Panc1 (cell line): ENCODE results near the gene AQP11. TPM values are rescaled to one million over a fixed set of nuclear protein-coding genes. Genes with fewer than 3 reads are reported as not detected.

Experiments
- ATAC-seq: fragments of 200-7000 bp; cut with Tn5 transposase; 2 replicates; pipeline ENCODE4 v1.9.1; 2020; ENCODE audit warnings: mild to moderate bottlenecking, moderate library complexity
- BruUV-seq: library from RNA; stranded (reverse); fragments of 400-500 nt; replicated peaks from 2 replicates; lab custom pipeline; 2021; lab: Mats Ljungman, UMichigan
- CTCF ChIA-PET: fragments of 300-600 bp; sonication (Branson Sonifier 250); formaldehyde crosslinking; loops from one replicate; lab custom pipeline; 2022; ENCODE audit warnings: antibody characterized with exemption; lab: Charles Lee
- POLR2A ChIA-PET: fragments of 300-600 bp; sonication (Branson Sonifier 250); formaldehyde crosslinking; loops from one replicate; lab custom pipeline; 2022; ENCODE audit warnings: antibody characterized with exemption; lab: Charles Lee
- DNase-seq: peaks from one replicate; pipeline ENCODE4 v3.0.0-alpha.2; 2010; ENCODE audit warnings: low read depth, low spot score
- H3K27ac ChIP-seq: 2 replicates; pipeline ENCODE4 v1.5.1; 2011; ENCODE audit warnings: mild to moderate bottlenecking, low read length, inconsistent platforms
- H3K27me3 ChIP-seq: fragments of 200-500 bp; sonication (Bioruptor generic); 2 replicates; pipeline ENCODE4 v1.6.0; 2014; ENCODE audit warnings: low read length, inconsistent platforms; ENCODE audit not compliant: control insufficient read depth, insufficient read depth
- H3K36me3 ChIP-seq: fragments of 200-500 bp; sonication (Bioruptor generic); 2 replicates; pipeline ENCODE4 v1.5.1; 2014; ENCODE audit warnings: inconsistent platforms, mild to moderate bottlenecking, low read length, moderate library complexity; ENCODE audit not compliant: control insufficient read depth, insufficient read depth
- H3K4me1 ChIP-seq: 2 replicates; pipeline ENCODE4 v1.5.1; 2011; ENCODE audit warnings: inconsistent platforms, mild to moderate bottlenecking, low read length, moderate library complexity; ENCODE audit not compliant: control insufficient read depth, insufficient read depth
- H3K4me3 ChIP-seq, 2 experiments: 2 replicates each; pipeline ENCODE4 v1.5.1; 2011 to 2012; ENCODE audit warnings: low read depth in 2 of 2, low read length in 2 of 2, mild to moderate bottlenecking in 2 of 2, inconsistent platforms in 1 of 2, moderate library complexity in 1 of 2
- H3K9me3 ChIP-seq: fragments of 200-500 bp; sonication (Bioruptor generic); 2 replicates; pipeline ENCODE4 v1.5.1; 2014; ENCODE audit warnings: low read depth, mild to moderate bottlenecking, inconsistent platforms, low read length, moderate library complexity; ENCODE audit not compliant: control insufficient read depth, insufficient read depth
- POLR2AphosphoS5 ChIP-seq: IDR thresholded peaks from 2 replicates; pipeline ENCODE4 v1.6.1; 2012; ENCODE audit warnings: mild to moderate bottlenecking, low read depth, low read length, moderate library complexity
- REST ChIP-seq, 2 experiments: IDR thresholded peaks; 2 replicates each; pipeline ENCODE4 v1.6.1; 2011 to 2012; ENCODE audit warnings: low read depth in 2 of 2, control low read depth in 1 of 2, low read length in 1 of 2, mild to moderate bottlenecking in 1 of 2, moderate library complexity in 1 of 2; ENCODE audit not compliant: insufficient read depth in 1 of 2
- SIN3A ChIP-seq: IDR thresholded peaks from 2 replicates; pipeline ENCODE4 v1.6.1; 2012; ENCODE audit warnings: low read depth, mild to moderate bottlenecking, low read length, moderate library complexity, borderline replicate concordance; ENCODE audit not compliant: insufficient read depth
- TCF7L2 ChIP-seq: IDR thresholded peaks from 2 replicates; pipeline ENCODE4 v1.6.1; 2011; ENCODE audit warnings: mild to moderate bottlenecking, low read depth, low read length, inconsistent platforms
- in situ Hi-C: cut with HindIII; loops from 2 replicates; pipeline ENCODE4 v1.10.0; 2016; ENCODE audit warnings: low sequenced_read_pairs, low pct_unique_long_range_greater_than_20kb
- intact Hi-C: fragments of 100-400 bp; cut with micrococcal nuclease; formaldehyde crosslinking; loops from one replicate; pipeline ENCODE4 v1.10.0; 2022; ENCODE audit not compliant: unreplicated experiment
- total RNA-seq: library from RNA; stranded (reverse); gene quantifications from one replicate; pipeline ENCODE4 v1.2.1, GENCODE V29; 2021; ENCODE audit not compliant: unreplicated experiment
- TF ChIP-seq, protein P1 (sequence below): fragments of 450-650 bp; IDR thresholded peaks from 2 replicates; pipeline ENCODE4 v1.5.1; 2017; ENCODE audit warnings: mild to moderate bottlenecking

Gene AQP11
- total RNA-seq, 1 experiment from 2014 or later, result 2.3 TPM

DNA sequence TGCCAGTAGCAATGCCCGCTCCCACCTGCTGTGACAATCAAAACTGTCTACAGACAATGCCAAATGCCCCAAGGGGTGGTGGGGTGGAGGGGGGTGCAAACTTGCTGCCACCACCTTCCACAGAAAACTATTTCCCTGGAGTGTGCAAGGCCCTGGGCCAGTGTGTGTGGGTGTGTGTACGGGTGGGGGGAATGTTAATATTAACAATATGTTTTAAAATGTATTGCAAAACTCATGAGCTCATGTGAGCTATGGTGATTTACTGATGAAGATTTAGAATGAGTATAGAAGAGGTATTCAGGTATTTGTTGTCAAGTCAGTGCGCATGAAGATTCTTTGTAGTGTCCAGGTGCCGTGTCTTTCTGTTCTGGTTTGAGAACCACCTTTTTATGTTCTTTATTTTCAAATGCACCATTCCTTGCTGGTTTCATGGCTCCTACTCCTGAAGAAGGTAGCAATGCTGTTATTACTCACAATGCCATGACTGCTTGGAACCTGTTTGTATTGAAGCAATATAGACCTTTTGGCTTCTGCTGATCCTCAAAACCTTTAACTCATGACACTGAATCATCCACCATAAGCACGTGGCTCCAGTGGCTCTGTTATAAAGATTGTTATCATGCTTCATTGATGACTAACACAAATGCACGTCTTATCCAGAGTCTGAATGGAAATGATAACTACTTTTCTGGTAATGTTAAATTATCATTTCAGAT lies 29.9 kb upstream of the AQP11 start:
- Histone ChIP-seq H3K27ac (no peak overlapping the region), H3K36me3 (no peaks in the 10 kb centered on the region), H3K4me1 (no peaks in the 10 kb centered on the region), H3K4me3 (no peak overlapping the region), H3K27me3 (no peaks in the 10 kb centered on the region), H3K9me3 (peaks cover 3% of the 10 kb centered on the region; the same call in 1 of the 2 replicates)
- ATAC-seq, result no peak; the same call in 1 of the 2 replicates
- in situ Hi-C loops, result no loop called here
- no peak for TF ChIP-seq POLR2AphosphoS5
- TF ChIP-seq REST (IDR thresholded peaks at IDR 0.05; ENCODE audit: insufficient read depth in 1 of 2, low read depth in 2 of 2, low read length in 1 of 2), result no peak
- TF ChIP-seq, protein P1, sequence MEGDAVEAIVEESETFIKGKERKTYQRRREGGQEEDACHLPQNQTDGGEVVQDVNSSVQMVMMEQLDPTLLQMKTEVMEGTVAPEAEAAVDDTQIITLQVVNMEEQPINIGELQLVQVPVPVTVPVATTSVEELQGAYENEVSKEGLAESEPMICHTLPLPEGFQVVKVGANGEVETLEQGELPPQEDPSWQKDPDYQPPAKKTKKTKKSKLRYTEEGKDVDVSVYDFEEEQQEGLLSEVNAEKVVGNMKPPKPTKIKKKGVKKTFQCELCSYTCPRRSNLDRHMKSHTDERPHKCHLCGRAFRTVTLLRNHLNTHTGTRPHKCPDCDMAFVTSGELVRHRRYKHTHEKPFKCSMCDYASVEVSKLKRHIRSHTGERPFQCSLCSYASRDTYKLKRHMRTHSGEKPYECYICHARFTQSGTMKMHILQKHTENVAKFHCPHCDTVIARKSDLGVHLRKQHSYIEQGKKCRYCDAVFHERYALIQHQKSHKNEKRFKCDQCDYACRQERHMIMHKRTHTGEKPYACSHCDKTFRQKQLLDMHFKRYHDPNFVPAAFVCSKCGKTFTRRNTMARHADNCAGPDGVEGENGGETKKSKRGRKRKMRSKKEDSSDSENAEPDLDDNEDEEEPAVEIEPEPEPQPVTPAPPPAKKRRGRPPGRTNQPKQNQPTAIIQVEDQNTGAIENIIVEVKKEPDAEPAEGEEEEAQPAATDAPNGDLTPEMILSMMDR, result no peak
- TF ChIP-seq SIN3A, result no peak
- TF ChIP-seq TCF7L2, result no peak
- POLR2A ChIA-PET, result no interaction called here
- intact Hi-C loops, result no loop called here
- CTCF ChIA-PET, result interaction anchor here (0.7 kb wide), 1 partner anchor 148 kb away, joined by 3 read pairs; no protein-coding TSS in a partner anchor
- peak; percentile 79 for DNase-seq
- BruUV-seq, result no TSS peak

DNA sequence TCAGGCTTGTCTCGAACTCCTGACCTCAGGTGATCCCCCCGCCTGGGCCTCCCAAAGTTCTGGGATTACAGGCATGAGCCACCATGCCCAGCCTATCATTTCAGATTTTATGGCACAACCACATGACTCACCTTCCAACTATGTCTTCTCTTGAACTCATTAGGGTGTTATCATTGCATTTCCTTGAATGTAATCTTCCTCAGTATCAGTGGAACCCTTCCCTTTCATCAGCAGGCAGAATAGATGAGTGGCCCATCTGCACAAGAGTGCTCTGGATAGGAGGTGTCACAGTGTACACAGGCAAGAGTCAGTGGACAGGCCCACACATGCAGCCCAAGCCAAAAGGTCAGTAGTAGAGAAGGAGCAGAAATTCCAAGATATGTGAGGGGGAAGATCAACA lies 29.1 kb upstream of the AQP11 start:
- Histone ChIP-seq H3K4me3 (no peak overlapping the region), H3K36me3 (no peaks in the 10 kb centered on the region), H3K27me3 (no peaks in the 10 kb centered on the region), H3K4me1 (no peaks in the 10 kb centered on the region), H3K9me3 (peaks cover under 1% of the 10 kb centered on the region; the same call in 1 of the 2 replicates), H3K27ac (no peak overlapping the region)
- intact Hi-C loops (no loop called here), in situ Hi-C loops (no loop called here)
- ChIA-PET POLR2A (interaction anchor here (0.6 kb wide), 1 partner anchor 10 kb away, joined by 6 read pairs; no protein-coding TSS in a partner anchor), CTCF (no interaction called here)
- peak; percentile 47 for ATAC-seq
- TF ChIP-seq SIN3A (no peak), TCF7L2 (no peak), POLR2AphosphoS5 (no peak), REST (IDR thresholded peaks at IDR 0.05; ENCODE audit: insufficient read depth in 1 of 2, low read depth in 2 of 2, low read length in 1 of 2) (no peak)
- TF ChIP-seq, protein P1, result no peak
- no TSS peak for BruUV-seq
- DNase-seq, result no peak
